GM18907 (cell line): ENCODE data around the gene C18orf54.
A peak's percentile ranks its signal among the peaks of the same experiment; 100 is the strongest.
"Not testable (repeated sequence)": the region's sequence is repeated elsewhere in the genome, so short reads cannot be mapped to it uniquely, and the experiment has no call there.

Experiments used
- ATAC-seq: cut with Tn5 transposase; IDR thresholded peaks from one replicate; pipeline ENCODE4 v1.9.1; 2021; ENCODE audit warnings: mild to moderate bottlenecking, moderate library complexity; ENCODE audit not compliant: unreplicated experiment

The C18orf54 gene

GRCh38 chr18:54386800-54387495, 29.2 kb downstream of the C18orf54 start:
- ATAC-seq, result not testable (repeated sequence)

GRCh38 chr18:54387631-54388030, 29.9 kb downstream of the C18orf54 start:
- ATAC-seq, result no peak

- ATAC-seq, result peak; percentile 97
Observed at GRCh38 chr18:54388203-54389142, 30.8 kb downstream of the C18orf54 start.

- peak; percentile 4 for ATAC-seq
Observed at GRCh38 chr18:54389143-54389505, 31.4 kb downstream of the C18orf54 start.

- ATAC-seq, result no peak
Observed at GRCh38 chr18:54390838-54391237, 33.1 kb downstream of the C18orf54 start.

GRCh38 chr18:54392543-54393023, 34.9 kb downstream of the C18orf54 start:
- ATAC-seq, result peak; percentile 69

- ATAC-seq, result no peak
Observed at GRCh38 chr18:54393648-54394294, 36.1 kb downstream of the C18orf54 start.

- ATAC-seq, result no peak
Observed at GRCh38 chr18:54396760-54397159, 39.1 kb downstream of the C18orf54 start.

GRCh38 chr18:54405290-54405689, 47.6 kb downstream of the C18orf54 start:
- ATAC-seq, result no peak

GRCh38 chr18:54411781-54412180, 54.1 kb downstream of the C18orf54 start:
- ATAC-seq, result no peak

- no peak for ATAC-seq
Observed at GRCh38 chr18:54415086-54415485, 57.4 kb downstream of the C18orf54 start.

GRCh38 chr18:54416436-54416835, 58.7 kb downstream of the C18orf54 start:
- ATAC-seq, result no peak

- ATAC-seq, result no peak
Observed at GRCh38 chr18:54423831-54424230, 66.1 kb downstream of the C18orf54 start.

- no peak for ATAC-seq
Observed at GRCh38 chr18:54426085-54426665, 68.5 kb downstream of the C18orf54 start.
